ENCODE data around the gene GZMB. TPM values are rescaled to one million over a fixed set of nuclear protein-coding genes. Genes with fewer than 3 reads are reported as not detected.
"Not testable (repeated sequence)": the region's sequence is repeated elsewhere in the genome, so short reads cannot be mapped to it uniquely, and the experiment has no call there.

Gene GZMB
- not detected in 2 replicates for total RNA-seq
- not detected for polyA plus RNA-seq (2012)

GRCh38 chr14:24634158-24634557 lies at the start of gene GZMB:
Gene GZMB, minus strand, starts transcription at chr14:24634190. Its CDS starts 30 bp downstream, at chr14:24634160.
- DNase-seq (ENCODE audit: low read depth) = no peak

GRCh38 chr14:24681056-24681455 lies 47.1 kb upstream of the GZMB start:
- DNase-seq (ENCODE audit: low read depth) = peak; percentile 58

GRCh38 chr14:24680516-24680915 lies 46.5 kb upstream of the GZMB start:
- DNase-seq (ENCODE audit: low read depth) = peak; percentile 55

GRCh38 chr14:24679248-24679961 lies 45.4 kb upstream of the GZMB start:
- DNase-seq (ENCODE audit: low read depth) = no peak

- DNase-seq (ENCODE audit: low read depth) = peak; percentile 90
These were observed 44.8 kb upstream of the GZMB start for GRCh38 chr14:24678801-24679247.

GRCh38 chr14:24677956-24678355 lies 44.0 kb upstream of the GZMB start:
- no peak for DNase-seq (ENCODE audit: low read depth)

GRCh38 chr14:24674204-24674970 lies 40.4 kb upstream of the GZMB start:
- DNase-seq (ENCODE audit: low read depth) = no peak

- no peak for DNase-seq (ENCODE audit: low read depth)
These were observed 39.7 kb upstream of the GZMB start for GRCh38 chr14:24673534-24674203.

- DNase-seq (ENCODE audit: low read depth) = no peak
These were observed 39.1 kb upstream of the GZMB start for GRCh38 chr14:24673059-24673458.

GRCh38 chr14:24670594-24670993 lies 36.6 kb upstream of the GZMB start:
- DNase-seq (ENCODE audit: low read depth) = no peak

GRCh38 chr14:24669651-24670050 lies 35.7 kb upstream of the GZMB start:
- no peak for DNase-seq (ENCODE audit: low read depth)

GRCh38 chr14:24665440-24665991 lies 31.5 kb upstream of the GZMB start:
- no peak for DNase-seq (ENCODE audit: low read depth)

GRCh38 chr14:24664366-24664765 lies 30.4 kb upstream of the GZMB start:
- no peak for DNase-seq (ENCODE audit: low read depth)

- no peak for DNase-seq (ENCODE audit: low read depth)
These were observed 28.8 kb upstream of the GZMB start for GRCh38 chr14:24662753-24663152.

- no peak for DNase-seq (ENCODE audit: low read depth)
These were observed 26.1 kb upstream of the GZMB start for GRCh38 chr14:24659916-24660570.

GRCh38 chr14:24648361-24648760 lies 14.4 kb upstream of the GZMB start:
- DNase-seq (ENCODE audit: low read depth) = not testable (repeated sequence)

GRCh38 chr14:24639905-24640304 lies 5.9 kb upstream of the GZMB start:
- no peak for DNase-seq (ENCODE audit: low read depth)

GRCh38 chr14:24639270-24639669 lies 5.3 kb upstream of the GZMB start:
- DNase-seq (ENCODE audit: low read depth) = no peak

GRCh38 chr14:24633353-24633752 lies 637 bp downstream of the GZMB start:
- no peak for DNase-seq (ENCODE audit: low read depth)

GRCh38 chr14:24632761-24633160 lies 1.2 kb downstream of the GZMB start:
- no peak for DNase-seq (ENCODE audit: low read depth)

- no peak for DNase-seq (ENCODE audit: low read depth)
These were observed 1.7 kb downstream of the GZMB start for GRCh38 chr14:24632336-24632735.
